Occipital lobe (tissue), 2 donors: ENCODE results near the gene FBXL17. TPM values are rescaled to one million over a fixed set of nuclear protein-coding genes. Genes with fewer than 3 reads are reported as not detected.

ENCODE experiments used
- DNase-seq: peaks from one replicate; lab custom pipeline; 2025; lab: John Stamatoyannopoulos, UW
- total RNA-seq: library from RNA; depleted of rRNA; stranded (reverse); fragments of >200 nt; gene quantifications from one replicate; pipeline ENCODE4 v1.2.3, GENCODE V29; 2014

Gene FBXL17
- total RNA-seq, 1 donor from 2014 or later, result 75.0 TPM

- DNase-seq, result no peak
Measured at GRCh38 chr5:108375768-108376167, 6.1 kb downstream of the FBXL17 start.

- no peak for DNase-seq
Measured at GRCh38 chr5:108373426-108373825, 8.5 kb downstream of the FBXL17 start.

DNA sequence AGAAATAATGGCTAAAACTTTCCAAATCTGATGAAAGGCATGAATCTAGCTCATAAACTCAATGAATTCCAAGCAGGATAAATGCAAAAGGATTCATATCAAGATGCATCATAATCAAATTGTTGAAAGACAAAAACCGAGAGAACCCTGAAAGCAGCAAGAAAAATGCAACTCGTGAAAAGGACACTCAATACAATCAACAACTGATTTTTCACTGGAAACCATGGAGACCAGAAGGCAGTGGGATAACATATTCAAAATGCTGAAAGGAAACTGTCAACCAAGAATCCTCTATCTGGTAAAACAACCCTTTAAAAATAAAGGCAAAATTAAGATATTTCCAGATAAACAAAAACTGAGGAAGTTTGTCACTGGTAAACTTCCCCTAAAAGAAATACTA lies 9.5 kb downstream of the FBXL17 start:
- no peak for DNase-seq

- DNase-seq, result no peak
Measured at GRCh38 chr5:108371263-108371662, 10.6 kb downstream of the FBXL17 start.

DNA sequence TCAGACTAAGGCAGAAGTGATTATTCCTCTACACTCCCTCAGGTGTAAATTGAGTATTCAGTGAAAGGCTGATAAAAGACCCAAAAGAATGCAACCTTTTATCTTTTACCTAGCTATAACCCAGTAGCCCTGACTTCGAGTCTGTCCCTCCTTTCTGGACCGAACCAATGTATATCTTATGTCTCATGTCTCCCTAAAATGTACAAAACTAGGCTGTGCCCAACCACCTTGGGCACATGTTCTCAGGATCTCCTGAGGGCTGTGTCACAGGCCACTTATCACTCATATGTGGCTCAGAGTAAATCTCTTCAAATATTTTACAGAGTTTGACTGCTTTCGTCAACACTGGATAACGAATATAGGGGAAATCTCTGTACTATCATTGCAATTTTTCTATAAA lies 12.7 kb downstream of the FBXL17 start:
- no peak for DNase-seq

DNA sequence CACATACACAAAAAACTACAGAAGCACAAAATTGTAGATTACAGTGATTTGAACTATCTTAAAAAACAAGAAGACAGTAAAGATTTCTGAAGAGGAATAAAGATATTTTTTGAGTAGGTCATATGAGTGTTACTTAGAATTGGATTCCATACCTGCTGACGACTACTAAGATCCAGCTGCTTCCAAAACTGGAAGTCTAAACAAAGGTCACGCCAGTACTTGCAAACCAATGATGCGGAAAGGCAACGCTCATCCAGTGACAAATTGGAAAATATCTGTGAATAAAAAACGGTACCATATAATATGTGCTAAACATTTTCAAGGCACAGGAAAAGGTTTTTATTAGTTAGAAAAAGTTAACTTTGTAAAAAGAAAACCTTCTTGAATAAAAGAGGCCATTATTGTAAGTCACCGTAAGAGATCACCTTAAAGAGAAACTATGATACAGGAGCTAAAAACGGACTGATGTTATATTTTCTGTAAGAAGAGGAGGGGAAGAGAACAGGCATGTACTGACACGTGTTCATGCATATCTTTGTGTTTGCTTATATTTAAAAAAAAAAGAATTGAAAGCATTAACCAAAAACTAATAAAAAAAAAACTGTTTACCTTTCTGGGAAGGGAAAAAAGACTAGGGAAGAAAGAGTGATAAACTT lies 14.1 kb downstream of the FBXL17 start:
- no peak for DNase-seq

DNA sequence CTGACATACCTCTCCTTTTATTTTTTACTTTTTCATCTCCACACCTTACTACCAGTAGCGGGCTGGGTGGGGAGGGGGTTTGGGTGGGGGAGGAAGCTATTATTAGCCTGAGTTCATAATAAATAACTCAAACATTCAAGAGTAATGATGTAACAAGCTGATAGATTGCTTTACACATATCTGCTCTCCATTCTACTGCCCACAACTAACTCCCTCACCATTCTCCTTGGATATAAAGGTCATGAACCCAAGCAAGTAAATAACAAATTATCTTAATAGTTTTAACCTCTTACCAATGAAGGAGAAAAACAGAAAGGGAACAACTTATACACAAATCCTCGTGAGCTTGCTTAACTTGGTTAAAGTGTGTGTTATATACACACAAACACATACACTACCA lies 15.4 kb downstream of the FBXL17 start:
- no peak for DNase-seq

DNA sequence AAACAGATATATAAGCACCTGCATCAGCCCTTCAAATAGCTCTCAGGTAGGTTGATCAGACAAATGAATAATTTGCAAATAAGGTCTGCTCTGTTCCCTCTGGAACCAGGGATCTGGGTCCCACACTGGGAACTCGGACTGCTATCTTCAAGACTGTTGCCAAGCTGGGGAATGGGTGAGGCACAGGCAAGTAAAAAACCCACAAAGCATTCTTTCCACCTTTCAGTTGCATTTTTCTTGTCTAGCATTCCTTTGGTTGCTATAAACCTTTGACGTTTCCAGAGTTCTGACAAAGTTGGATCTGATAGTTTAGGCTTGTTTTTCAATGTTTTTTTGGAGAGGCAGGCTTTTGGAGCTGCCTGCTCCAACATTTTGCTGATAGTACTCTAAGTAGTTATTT lies 20.1 kb downstream of the FBXL17 start:
- no peak for DNase-seq

DNA sequence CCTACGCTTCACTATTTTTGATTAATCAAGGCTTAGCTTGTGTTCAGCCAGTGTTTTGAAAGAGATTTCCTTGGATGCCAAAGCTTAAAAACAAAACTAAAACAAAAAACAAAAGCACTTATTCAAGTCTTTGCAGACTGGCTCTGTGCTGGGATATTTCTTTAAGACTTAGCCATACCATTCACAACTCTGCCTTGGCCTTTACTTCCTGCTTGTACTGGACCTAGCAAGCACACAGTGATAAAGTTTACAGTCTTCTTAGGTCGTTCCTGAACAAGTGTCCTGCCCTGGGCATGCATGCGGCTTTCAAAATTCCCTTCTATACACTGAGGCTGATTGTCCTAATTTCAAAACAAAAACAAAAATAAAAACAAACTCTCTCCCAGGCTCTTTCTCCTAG lies 20.7 kb downstream of the FBXL17 start:
- DNase-seq, result no peak

GRCh38 chr5:108360280-108360679 lies 21.6 kb downstream of the FBXL17 start:
- no peak for DNase-seq

GRCh38 chr5:108356286-108356685 lies 25.6 kb downstream of the FBXL17 start:
- DNase-seq, result no peak

DNA sequence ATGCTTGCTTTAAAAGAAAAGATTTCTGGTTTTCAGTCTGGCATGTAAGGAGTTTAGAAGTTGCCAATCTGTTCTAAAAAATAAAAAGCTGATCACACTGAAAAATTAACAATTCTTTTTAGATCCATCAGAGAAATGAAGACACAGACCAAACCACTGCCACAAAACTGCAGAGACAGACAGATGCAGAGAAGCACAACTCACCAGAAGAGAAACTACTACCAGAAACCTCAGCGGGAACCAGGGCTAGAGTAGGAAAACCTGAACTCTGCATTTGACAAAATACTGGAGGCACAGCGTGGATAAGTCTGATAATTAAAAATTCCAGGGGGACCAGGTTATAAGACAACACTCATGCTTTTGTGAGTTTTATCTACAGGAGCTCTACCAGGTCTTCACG lies 28.8 kb downstream of the FBXL17 start:
- DNase-seq, result no peak

DNA sequence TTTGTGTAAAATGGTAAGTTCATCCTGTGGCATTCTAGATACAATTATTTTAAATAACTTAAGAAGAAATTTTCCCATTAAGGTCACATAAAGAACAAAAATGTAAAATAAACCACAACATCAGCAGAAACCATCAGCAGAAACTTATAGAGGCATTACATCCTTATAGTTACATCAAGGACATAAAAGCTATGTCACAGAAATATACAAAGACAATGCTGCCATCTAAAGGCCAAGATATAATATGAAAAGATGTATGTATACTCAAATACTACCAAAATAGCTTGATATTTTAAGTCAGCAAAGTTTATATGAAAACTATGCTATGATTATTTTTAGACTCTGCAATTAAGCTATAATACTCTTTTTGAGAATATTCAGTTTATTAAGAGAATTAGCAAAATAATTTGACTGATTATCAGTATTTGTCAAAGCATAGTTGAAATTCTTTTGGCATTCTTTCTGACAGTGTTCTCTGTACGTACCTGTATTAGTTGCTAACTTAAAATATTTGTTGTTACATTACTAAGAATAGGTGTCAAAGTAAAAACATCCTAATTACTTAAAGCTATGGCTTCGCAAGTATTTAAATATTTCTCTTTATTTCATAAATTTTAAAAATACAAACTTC lies 36.2 kb downstream of the FBXL17 start:
- no peak for DNase-seq

GRCh38 chr5:108344103-108344822 lies 37.6 kb downstream of the FBXL17 start:
- DNase-seq, result no peak

DNA sequence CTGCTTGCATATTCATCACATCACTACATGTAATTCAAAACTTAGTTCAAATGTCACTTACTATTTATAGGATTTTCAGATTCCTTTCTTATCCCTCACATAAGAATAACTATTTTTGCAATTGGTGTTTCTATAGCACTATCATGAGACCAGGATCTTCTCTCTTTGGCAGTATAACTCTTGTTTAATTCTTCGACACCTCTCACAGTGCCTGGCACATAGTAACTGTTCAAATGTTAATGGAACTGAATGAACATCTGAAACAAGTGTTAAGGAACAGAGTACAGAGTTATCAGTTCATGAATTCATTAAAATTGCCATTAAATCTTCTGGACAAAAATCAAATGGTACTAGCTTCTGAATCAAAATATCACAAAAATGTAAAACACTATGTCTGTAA lies 40.0 kb downstream of the FBXL17 start:
- no peak for DNase-seq

- no peak for DNase-seq
Measured at GRCh38 chr5:108340131-108340530, 41.8 kb downstream of the FBXL17 start.

DNA sequence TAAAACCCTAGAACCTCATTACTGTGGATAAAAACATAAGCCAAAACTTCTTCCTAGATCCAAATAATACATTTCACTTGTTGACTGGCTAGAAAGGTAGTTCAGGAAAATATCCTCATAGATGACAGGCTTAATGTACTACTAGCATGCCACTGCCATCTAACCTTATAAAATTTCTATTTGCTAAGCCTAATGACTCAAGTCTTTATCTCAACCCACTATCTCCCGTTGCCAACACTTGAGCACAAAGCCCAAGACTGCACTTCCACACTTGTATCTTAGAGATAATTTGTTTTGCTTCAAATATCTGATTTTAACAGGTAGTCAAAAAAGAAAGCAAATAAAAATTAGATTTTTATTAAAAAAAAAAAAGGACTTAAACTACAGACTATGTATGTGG lies 42.7 kb downstream of the FBXL17 start:
- DNase-seq, result no peak

- DNase-seq, result no peak
Measured at GRCh38 chr5:108334225-108334624, 47.7 kb downstream of the FBXL17 start.

- no peak for DNase-seq
Measured at GRCh38 chr5:108326982-108327381, 54.9 kb downstream of the FBXL17 start.

DNA sequence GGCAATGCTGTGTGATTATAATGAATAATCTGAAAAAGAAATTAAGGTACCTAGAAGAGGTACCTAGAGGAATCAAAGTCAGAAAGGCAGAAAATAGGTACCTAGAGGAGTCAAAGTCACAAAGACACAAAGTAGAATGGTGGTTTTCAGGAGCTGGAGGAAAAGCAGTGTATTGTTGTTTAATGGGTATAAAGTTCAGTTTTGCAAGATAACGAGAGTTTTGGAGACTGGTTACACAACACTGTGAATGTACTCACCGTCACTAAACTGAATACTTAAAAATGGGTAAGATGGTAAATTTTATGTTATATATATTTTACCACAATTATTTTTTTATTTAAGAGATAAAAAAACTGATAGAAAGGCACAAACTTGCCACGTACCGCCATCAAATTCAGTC lies 57.0 kb downstream of the FBXL17 start:
- DNase-seq, result no peak

DNA sequence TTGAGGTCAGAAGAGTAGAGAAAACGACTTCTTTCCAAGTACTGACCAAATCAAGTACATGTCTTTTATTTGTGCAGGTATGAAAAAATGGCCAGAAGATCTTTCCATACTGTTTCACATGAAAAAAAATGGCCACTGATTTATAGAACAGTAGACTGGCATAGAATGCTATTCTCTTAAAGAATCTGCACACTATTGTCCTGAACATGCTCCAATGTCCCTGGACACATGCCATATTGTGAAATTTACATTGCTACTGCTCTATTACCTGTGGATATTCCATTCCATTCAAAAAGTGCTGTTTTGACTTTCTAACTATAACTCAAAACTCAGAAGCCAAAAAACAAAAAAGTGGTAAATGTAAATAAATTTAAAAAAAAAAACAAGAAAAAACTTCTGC lies 60.6 kb downstream of the FBXL17 start:
- DNase-seq, result no peak

- no peak for DNase-seq
Measured at GRCh38 chr5:108320231-108320630, 61.7 kb downstream of the FBXL17 start.

GRCh38 chr5:108315829-108316228 lies 66.1 kb downstream of the FBXL17 start:
- DNase-seq, result no peak
